Esophagus muscularis mucosa (tissue), 4 donors: ENCODE measurements around the gene MIS12.

Experiments
- EP300 ChIP-seq: sonication (generic); formaldehyde crosslinking; IDR thresholded peaks from one replicate; pipeline ENCODE4 v1.6.1; 2017; ENCODE audit warnings: antibody characterized with exemption
- POLR2A ChIP-seq: fragments of 450-650 bp; IDR thresholded peaks from one replicate; pipeline ENCODE4 v1.6.1; 2017; ENCODE audit warnings: antibody characterized with exemption, moderate library complexity, mild to moderate bottlenecking, low read depth
- POLR2AphosphoS5 ChIP-seq, 2 donors: sonication (generic); formaldehyde crosslinking; IDR thresholded peaks; one replicate each; pipeline ENCODE4 v1.6.1; 2017; ENCODE audit warnings: antibody characterized with exemption in 2 of 2
- TF ChIP-seq, protein P1 (sequence below), 3 experiments: fragments of 200-600 bp in 2 of 3; fragments of 450-650 bp in 1 of 3; sonication (generic) in 2 of 3; IDR thresholded peaks; one replicate each; pipeline ENCODE4 v1.5.1; 2017 to 2019; ENCODE audit warnings: antibody characterized with exemption in 3 of 3, mild to moderate bottlenecking in 2 of 3, moderate library complexity in 1 of 3

DNA sequence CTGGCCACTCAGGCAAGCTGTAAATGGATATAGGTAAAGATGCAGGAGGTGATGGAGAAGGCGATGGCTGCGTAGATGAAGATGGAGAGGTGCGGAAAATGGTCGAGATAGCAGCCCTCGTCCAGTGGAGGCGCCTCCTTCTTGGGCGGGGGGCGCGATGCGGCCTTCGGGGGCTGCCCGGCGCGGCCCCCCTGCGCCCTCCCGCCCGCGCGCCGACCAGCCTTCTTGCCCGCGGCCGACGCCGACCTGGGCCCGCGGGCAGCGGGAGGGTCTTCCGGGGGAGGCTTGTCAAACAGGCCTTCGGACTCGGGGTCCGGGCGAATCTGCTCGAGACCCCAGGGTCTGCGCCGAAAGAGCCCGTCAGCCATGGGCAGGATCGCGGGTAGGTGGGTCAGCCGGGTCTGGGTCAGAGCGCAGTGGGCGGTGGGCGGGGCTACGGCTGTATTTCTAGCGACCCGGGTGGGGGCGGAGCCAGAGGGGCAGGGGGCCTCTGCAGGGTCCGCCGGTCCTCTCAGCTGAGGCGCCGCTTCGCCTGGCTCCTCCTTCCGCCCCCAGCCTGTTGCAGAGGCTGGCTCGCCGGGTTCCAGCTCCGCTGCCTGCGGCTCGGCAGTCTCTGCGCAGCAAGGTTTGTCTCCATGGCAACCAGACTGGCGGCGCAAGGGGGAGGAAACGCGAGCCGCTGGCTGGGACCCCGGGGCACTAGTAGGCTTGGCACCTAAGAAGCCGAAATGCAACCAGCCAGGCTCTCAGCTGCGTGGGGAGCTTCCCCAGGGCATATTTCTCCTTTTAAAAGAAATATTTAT is 14.4 kb downstream of the MIS12 start:
- TF ChIP-seq POLR2A: no peak
- TF ChIP-seq, protein P1, sequence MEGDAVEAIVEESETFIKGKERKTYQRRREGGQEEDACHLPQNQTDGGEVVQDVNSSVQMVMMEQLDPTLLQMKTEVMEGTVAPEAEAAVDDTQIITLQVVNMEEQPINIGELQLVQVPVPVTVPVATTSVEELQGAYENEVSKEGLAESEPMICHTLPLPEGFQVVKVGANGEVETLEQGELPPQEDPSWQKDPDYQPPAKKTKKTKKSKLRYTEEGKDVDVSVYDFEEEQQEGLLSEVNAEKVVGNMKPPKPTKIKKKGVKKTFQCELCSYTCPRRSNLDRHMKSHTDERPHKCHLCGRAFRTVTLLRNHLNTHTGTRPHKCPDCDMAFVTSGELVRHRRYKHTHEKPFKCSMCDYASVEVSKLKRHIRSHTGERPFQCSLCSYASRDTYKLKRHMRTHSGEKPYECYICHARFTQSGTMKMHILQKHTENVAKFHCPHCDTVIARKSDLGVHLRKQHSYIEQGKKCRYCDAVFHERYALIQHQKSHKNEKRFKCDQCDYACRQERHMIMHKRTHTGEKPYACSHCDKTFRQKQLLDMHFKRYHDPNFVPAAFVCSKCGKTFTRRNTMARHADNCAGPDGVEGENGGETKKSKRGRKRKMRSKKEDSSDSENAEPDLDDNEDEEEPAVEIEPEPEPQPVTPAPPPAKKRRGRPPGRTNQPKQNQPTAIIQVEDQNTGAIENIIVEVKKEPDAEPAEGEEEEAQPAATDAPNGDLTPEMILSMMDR (IDR thresholded peaks at IDR 0.05): no peak
- TF ChIP-seq POLR2AphosphoS5 (IDR thresholded peaks at IDR 0.05): peak in 1 of 2 donors; percentile 20
- no peak for TF ChIP-seq EP300
